GM04503 (cell line): Measurements from ENCODE around the gene SLU7.
"Not testable (repeated sequence)": the region's sequence is repeated elsewhere in the genome, so short reads cannot be mapped to it uniquely, and the experiment has no call there.

ENCODE experiments used
- DNase-seq: peaks from one replicate; pipeline ENCODE4 v3.0.0-alpha.2; 2012; ENCODE audit warnings: low read depth

SLU7 gene

GRCh38 chr5:160450164-160450932, 31.5 kb upstream of the SLU7 start:
- no peak for DNase-seq

GRCh38 chr5:160449458-160449857, 30.6 kb upstream of the SLU7 start:
- DNase-seq: no peak

GRCh38 chr5:160448886-160449285, 30.0 kb upstream of the SLU7 start:
- no peak for DNase-seq

- no peak for DNase-seq
Observed at GRCh38 chr5:160445751-160446150, 26.9 kb upstream of the SLU7 start.

- no peak for DNase-seq
Observed at GRCh38 chr5:160445132-160445531, 26.3 kb upstream of the SLU7 start.

GRCh38 chr5:160444407-160444806, 25.5 kb upstream of the SLU7 start:
- DNase-seq: no peak

GRCh38 chr5:160442824-160443431, 24.0 kb upstream of the SLU7 start:
- no peak for DNase-seq

GRCh38 chr5:160441311-160441781, 22.5 kb upstream of the SLU7 start:
- no peak for DNase-seq

- no peak for DNase-seq
Observed at GRCh38 chr5:160439205-160439600, 20.3 kb upstream of the SLU7 start.

- no peak for DNase-seq
Observed at GRCh38 chr5:160438316-160439204, 19.7 kb upstream of the SLU7 start.

GRCh38 chr5:160437271-160437670, 18.4 kb upstream of the SLU7 start:
- DNase-seq: no peak

GRCh38 chr5:160436661-160437060, 17.8 kb upstream of the SLU7 start:
- not testable (repeated sequence) for DNase-seq

- DNase-seq: no peak
Observed at GRCh38 chr5:160436017-160436416, 17.1 kb upstream of the SLU7 start.

GRCh38 chr5:160435532-160435931, 16.7 kb upstream of the SLU7 start:
- no peak for DNase-seq

- no peak for DNase-seq
Observed at GRCh38 chr5:160434022-160434531, 15.2 kb upstream of the SLU7 start.

GRCh38 chr5:160432787-160433186, 13.9 kb upstream of the SLU7 start:
- DNase-seq: no peak

- no peak for DNase-seq
Observed at GRCh38 chr5:160432196-160432595, 13.3 kb upstream of the SLU7 start.

GRCh38 chr5:160427607-160428006, 8.7 kb upstream of the SLU7 start:
- DNase-seq: no peak

GRCh38 chr5:160423099-160423498, 4.2 kb upstream of the SLU7 start:
- no peak for DNase-seq

- peak; percentile 72 for DNase-seq
Observed at GRCh38 chr5:160421625-160422258, 2.9 kb upstream of the SLU7 start, which contains the start of gene PTTG1. Gene PTTG1, plus strand, starts transcription at chr5:160421855. Its CDS starts 458 bp downstream, at chr5:160422313.

GRCh38 chr5:160420331-160420610, 1.4 kb upstream of the SLU7 start:
- DNase-seq: no peak
